ENCODE results near the gene STAC3. TPM values are rescaled to one million over a fixed set of nuclear protein-coding genes. Genes with fewer than 3 reads are reported as not detected.

Gene STAC3
- total RNA-seq, 1 experiment from 2014 or later = 3.3 TPM

- TF ChIP-seq PRDM15 (CRISPR knock-in tag; IDR thresholded peaks at IDR 0.05) (peak; percentile 37; the same call in 1 of the 2 replicates), PRRX2 (CRISPR knock-in tag; IDR thresholded peaks at IDR 0.05) (0 out of 2 replicates have a peak, but pooled peaks have one; percentile 62), ATF1 (CRISPR knock-in tag; IDR thresholded peaks at IDR 0.05) (no peak), GABPB1 (CRISPR knock-in tag; IDR thresholded peaks at IDR 0.05) (peak; percentile 91), FOXP4 (CRISPR knock-in tag; IDR thresholded peaks at IDR 0.05) (peak; percentile 22; the same call in 1 of the 2 replicates), TEAD1 (CRISPR knock-in tag; IDR thresholded peaks at IDR 0.05) (no peak), CREB1 (CRISPR knock-in tag; IDR thresholded peaks at IDR 0.05) (no peak; the same call in 1 of the 2 replicates), IRF2 (CRISPR knock-in tag; IDR thresholded peaks at IDR 0.05; ENCODE audit: borderline replicate concordance, low read depth) (no peak)
These were observed 12.0 kb downstream of the STAC3 start (continued) for GRCh38 chr12:57238854-57239554.

- peaks cover 16% of the 10 kb centered on the region for H3K36me3 Mint-ChIP-seq
- peak; percentile 56 for DNase-seq (ENCODE audit: low spot score)
These were observed 12.8 kb downstream of the STAC3 start for GRCh38 chr12:57237932-57238853.

More at GRCh38 chr12:57237932-57238853, 12.8 kb downstream of the STAC3 start:
- H3K4me1 Mint-ChIP-seq = peaks cover 62% of the 10 kb centered on the region
- no peak overlapping the region; the same call in 1 of the 2 replicates for H3K27ac Mint-ChIP-seq
- ChIA-PET CTCF (interaction anchor here (0.6 to 18.5 kb wide), 18 partner anchors 10 to 379 kb away, joined by 3 to 660 read pairs (median 5); partner anchors contain the start of genes INHBE, NXPH4, SHMT2 and STAC3), POLR2A (interaction anchor here (0.6 to 9.7 kb wide), 6 partner anchors 8 to 222 kb away, joined by 5 to 97 read pairs (median 12); partner anchors contain the start of genes NXPH4 and SHMT2)
- ATAC-seq = no peak
- TF ChIP-seq TEAD1 (CRISPR knock-in tag; IDR thresholded peaks at IDR 0.05) (0 out of 2 replicates have a peak, but pooled peaks have one; percentile 11), NFATC4 (CRISPR knock-in tag; IDR thresholded peaks at IDR 0.05) (no peak), ZNF232 (CRISPR knock-in tag; IDR thresholded peaks at IDR 0.05) (no peak), PRDM15 (CRISPR knock-in tag; IDR thresholded peaks at IDR 0.05) (no peak), ARID4B (CRISPR knock-in tag; IDR thresholded peaks at IDR 0.05; ENCODE audit: borderline replicate concordance) (peak; percentile 36; the same call in 1 of the 2 replicates), FOXP4 (CRISPR knock-in tag; IDR thresholded peaks at IDR 0.05) (no peak), CREB1 (CRISPR knock-in tag; IDR thresholded peaks at IDR 0.05) (no peak)
- peaks cover 86% of the 10 kb centered on the region for H3K27me3 Mint-ChIP-seq (ENCODE audit: low read depth)
- H3K4me3 Mint-ChIP-seq = peak overlapping the region; percentile 84
- no peaks in the 10 kb centered on the region for H3K9me3 Mint-ChIP-seq
